Urinary bladder (tissue), 4 donors: ENCODE data around the gene FAM131B. TPM values are rescaled to one million over a fixed set of nuclear protein-coding genes. Genes with fewer than 3 reads are reported as not detected.

Source experiments
- DNase-seq: peaks from one replicate; pipeline ENCODE4 v3.0.0-alpha.2; 2015; ENCODE audit errors: extremely low spot score
- H3K27ac ChIP-seq: one replicate; pipeline ENCODE4 v1.5.1; 2013; ENCODE audit warnings: low read depth, mild to moderate bottlenecking, moderate library complexity
- H3K36me3 ChIP-seq: one replicate; pipeline ENCODE4 v1.6.1; 2013; ENCODE audit warnings: mild to moderate bottlenecking, moderate library complexity; ENCODE audit not compliant: insufficient read depth
- H3K4me1 ChIP-seq: one replicate; pipeline ENCODE4 v1.6.1; 2013; ENCODE audit warnings: mild to moderate bottlenecking, moderate library complexity; ENCODE audit not compliant: insufficient read depth
- H3K4me3 ChIP-seq: one replicate; pipeline ENCODE4 v1.5.1; 2013; ENCODE audit warnings: low read depth, low read length
- WGBS: extraction: QIAGEN DNeasy Blood & Tissue Kit; methylation state at CpG from one replicate; pipeline ENCODE4 v1.1.7; 2013; 5-methylcytosine and 5-hydroxymethylcytosine counted together
- polyA plus RNA-seq: library from polyadenylated mRNA; stranded (reverse); fragments of 200-250 nt; gene quantifications from one replicate; pipeline ENCODE4 v1.2.3, GENCODE V29; 2013
- total RNA-seq: library from RNA; depleted of rRNA; stranded (reverse); fragments of >200 nt; gene quantifications from one replicate; pipeline ENCODE4 v1.2.3, GENCODE V29; 2014
- donor health status: healthy with polysubstance abuse.
- donor health status: healthy.

FAM131B gene
- total and polyA plus RNA-seq, 2 donors: 3.2 to 4.1 TPM

- H3K4me3 ChIP-seq: no peak overlapping the region
- WGBS: 75% methylated on average over 12 of the region's 12 CpGs
- no peak overlapping the region for H3K27ac ChIP-seq
- DNase-seq: no peak
- H3K4me1 ChIP-seq: no peaks in the 10 kb centered on the region
- no peaks in the 10 kb centered on the region for H3K36me3 ChIP-seq
Measured at GRCh38 chr7:143369678-143370651, 7.5 kb upstream of the FAM131B start.

GRCh38 chr7:143368387-143368786 lies 5.9 kb upstream of the FAM131B start:
- no peak overlapping the region for H3K4me3 ChIP-seq
- no peak for DNase-seq
- 90% methylated on average over 1 of the region's 1 CpG for WGBS
- H3K4me1 ChIP-seq: no peaks in the 10 kb centered on the region
- H3K27ac ChIP-seq: no peak overlapping the region
- H3K36me3 ChIP-seq: no peaks in the 10 kb centered on the region

GRCh38 chr7:143367972-143368371 lies 5.5 kb upstream of the FAM131B start:
- H3K36me3 ChIP-seq: no peaks in the 10 kb centered on the region
- no peak overlapping the region for H3K27ac ChIP-seq
- no peak overlapping the region for H3K4me3 ChIP-seq
- H3K4me1 ChIP-seq: no peaks in the 10 kb centered on the region
- no peak for DNase-seq
- WGBS: 83% methylated on average over 4 of the region's 4 CpGs

- 52% methylated on average over 19 of the region's 19 CpGs for WGBS
- Histone ChIP-seq H3K4me1 (no peaks in the 10 kb centered on the region), H3K27ac (no peak overlapping the region), H3K36me3 (no peaks in the 10 kb centered on the region), H3K4me3 (peak overlapping the region; percentile 71)
- no peak for DNase-seq
Measured at GRCh38 chr7:143363016-143363937, 764 bp upstream of the FAM131B start.

GRCh38 chr7:143361552-143362130 lies 872 bp downstream of the FAM131B start:
- Histone ChIP-seq H3K36me3 (no peaks in the 10 kb centered on the region), H3K4me1 (no peaks in the 10 kb centered on the region), H3K4me3 (peak overlapping the region; percentile 71), H3K27ac (no peak overlapping the region)
- no peak for DNase-seq
- 4% methylated on average over 46 of the region's 46 CpGs for WGBS

- 37% methylated on average over 19 of the region's 19 CpGs for WGBS
- no peaks in the 10 kb centered on the region for H3K36me3 ChIP-seq
- DNase-seq: no peak
- no peaks in the 10 kb centered on the region for H3K4me1 ChIP-seq
- peak overlapping the region; percentile 71 for H3K4me3 ChIP-seq
- H3K27ac ChIP-seq: no peak overlapping the region
Measured at GRCh38 chr7:143360788-143361551, 1.5 kb downstream of the FAM131B start.

- DNase-seq: no peak
- WGBS: 87% methylated on average over 11 of the region's 11 CpGs
Measured at GRCh38 chr7:143359771-143360353, 2.7 kb downstream of the FAM131B start.

GRCh38 chr7:143358626-143359025 lies 3.9 kb downstream of the FAM131B start:
- Histone ChIP-seq H3K4me3 (no peak overlapping the region), H3K4me1 (no peaks in the 10 kb centered on the region), H3K36me3 (no peaks in the 10 kb centered on the region), H3K27ac (no peak overlapping the region)
- WGBS: 91% methylated on average over 12 of the region's 12 CpGs
- DNase-seq: no peak

More at GRCh38 chr7:143359771-143360353, 2.7 kb downstream of the FAM131B start:
- no peaks in the 10 kb centered on the region for H3K4me1 ChIP-seq
- H3K27ac ChIP-seq: no peak overlapping the region
- H3K36me3 ChIP-seq: no peaks in the 10 kb centered on the region
- H3K4me3 ChIP-seq: no peak overlapping the region

GRCh38 chr7:143356414-143357050 lies 6.0 kb downstream of the FAM131B start:
- Histone ChIP-seq H3K4me3 (no peak overlapping the region), H3K36me3 (no peaks in the 10 kb centered on the region), H3K4me1 (no peaks in the 10 kb centered on the region), H3K27ac (no peak overlapping the region)
- no peak for DNase-seq
- 96% methylated on average over 13 of the region's 13 CpGs for WGBS

- Histone ChIP-seq H3K4me1 (no peaks in the 10 kb centered on the region), H3K36me3 (no peaks in the 10 kb centered on the region), H3K27ac (no peak overlapping the region), H3K4me3 (no peak overlapping the region)
- 89% methylated on average over 16 of the region's 16 CpGs for WGBS
- no peak for DNase-seq
Measured at GRCh38 chr7:143355450-143356385, 6.8 kb downstream of the FAM131B start.

GRCh38 chr7:143354965-143355364 lies 7.5 kb downstream of the FAM131B start:
- DNase-seq: no peak
- Histone ChIP-seq H3K4me1 (no peaks in the 10 kb centered on the region), H3K4me3 (no peak overlapping the region), H3K36me3 (no peaks in the 10 kb centered on the region), H3K27ac (no peak overlapping the region)
- WGBS: 88% methylated on average over 8 of the region's 8 CpGs
